Activated T-cell treated with anti-CD3 and anti-CD28 coated beads for 24 hours (primary cell): ENCODE results near the gene EHHADH.
"Not testable (repeated sequence)": the region's sequence is repeated elsewhere in the genome, so short reads cannot be mapped to it uniquely, and the experiment has no call there.

Source experiments
- DNase-seq: peaks from one replicate; pipeline ENCODE4 v3.0.0-alpha.2; 2020; ENCODE audit warnings: low read depth

EHHADH gene

GRCh38 chr3:185251272-185251671, 2.6 kb downstream of the EHHADH start:
- DNase-seq, result no peak

- no peak for DNase-seq
These were observed 3.2 kb downstream of the EHHADH start for GRCh38 chr3:185250653-185251052.

GRCh38 chr3:185250247-185250646, 3.6 kb downstream of the EHHADH start:
- DNase-seq, result no peak

- no peak for DNase-seq
These were observed 11.2 kb downstream of the EHHADH start for GRCh38 chr3:185242642-185243041.

GRCh38 chr3:185236969-185237368, 16.9 kb downstream of the EHHADH start:
- DNase-seq, result no peak

- no peak for DNase-seq
These were observed 20.5 kb downstream of the EHHADH start for GRCh38 chr3:185233328-185233727.

GRCh38 chr3:185226526-185226925, 27.3 kb downstream of the EHHADH start:
- DNase-seq, result not testable (repeated sequence)

GRCh38 chr3:185225523-185225922, 28.3 kb downstream of the EHHADH start:
- DNase-seq, result no peak

- DNase-seq, result no peak
These were observed 28.8 kb downstream of the EHHADH start for GRCh38 chr3:185225080-185225479.

- no peak for DNase-seq
These were observed 32.6 kb downstream of the EHHADH start for GRCh38 chr3:185221203-185221602.

- no peak for DNase-seq
These were observed 37.3 kb downstream of the EHHADH start for GRCh38 chr3:185216607-185216958.

GRCh38 chr3:185215873-185216606, 37.8 kb downstream of the EHHADH start:
- DNase-seq, result no peak

GRCh38 chr3:185212559-185212958, 41.3 kb downstream of the EHHADH start:
- DNase-seq, result no peak

GRCh38 chr3:185212086-185212485, 41.8 kb downstream of the EHHADH start:
- DNase-seq, result no peak

GRCh38 chr3:185210621-185211142, 43.2 kb downstream of the EHHADH start:
- no peak for DNase-seq

GRCh38 chr3:185208823-185209222, 45.0 kb downstream of the EHHADH start:
- DNase-seq, result no peak

- no peak for DNase-seq
These were observed 45.7 kb downstream of the EHHADH start for GRCh38 chr3:185207931-185208746.

GRCh38 chr3:185207481-185207880, 46.4 kb downstream of the EHHADH start:
- DNase-seq, result no peak

- no peak for DNase-seq
These were observed 48.0 kb downstream of the EHHADH start for GRCh38 chr3:185205865-185206264.

GRCh38 chr3:185204894-185205293, 49.0 kb downstream of the EHHADH start:
- DNase-seq, result no peak

GRCh38 chr3:185200639-185201038, 53.2 kb downstream of the EHHADH start:
- DNase-seq, result no peak

GRCh38 chr3:185199671-185200070, 54.2 kb downstream of the EHHADH start:
- DNase-seq, result no peak

GRCh38 chr3:185199206-185199605, 54.6 kb downstream of the EHHADH start:
- no peak for DNase-seq
